ENCODE measurements around the gene ANKS3.

Gene ANKS3

GRCh38 chr16:4690946-4691665 lies 43.0 kb downstream of the ANKS3 start:
- Histone ChIP-seq H3K4me2 (ENCODE audit: low read length) (no peak overlapping the region), H3K4me1 (no peaks in the 10 kb centered on the region), H3K9me3 (ENCODE audit: control insufficient read depth, low read length) (no peaks in the 10 kb centered on the region), H3K36me3 (ENCODE audit: control insufficient read depth, insufficient read depth, low read length) (no peaks in the 10 kb centered on the region), H3K27me3 (ENCODE audit: control insufficient read depth, insufficient read depth, low read length) (no peaks in the 10 kb centered on the region), H2AFZ (no peak overlapping the region), H3K79me2 (no peaks in the 10 kb centered on the region), H3K9ac (no peak overlapping the region), H3K4me3 (ENCODE audit: low read depth, low read length) (no peak overlapping the region), H3K27ac (no peak overlapping the region)
- TF ChIP-seq, protein P1, sequence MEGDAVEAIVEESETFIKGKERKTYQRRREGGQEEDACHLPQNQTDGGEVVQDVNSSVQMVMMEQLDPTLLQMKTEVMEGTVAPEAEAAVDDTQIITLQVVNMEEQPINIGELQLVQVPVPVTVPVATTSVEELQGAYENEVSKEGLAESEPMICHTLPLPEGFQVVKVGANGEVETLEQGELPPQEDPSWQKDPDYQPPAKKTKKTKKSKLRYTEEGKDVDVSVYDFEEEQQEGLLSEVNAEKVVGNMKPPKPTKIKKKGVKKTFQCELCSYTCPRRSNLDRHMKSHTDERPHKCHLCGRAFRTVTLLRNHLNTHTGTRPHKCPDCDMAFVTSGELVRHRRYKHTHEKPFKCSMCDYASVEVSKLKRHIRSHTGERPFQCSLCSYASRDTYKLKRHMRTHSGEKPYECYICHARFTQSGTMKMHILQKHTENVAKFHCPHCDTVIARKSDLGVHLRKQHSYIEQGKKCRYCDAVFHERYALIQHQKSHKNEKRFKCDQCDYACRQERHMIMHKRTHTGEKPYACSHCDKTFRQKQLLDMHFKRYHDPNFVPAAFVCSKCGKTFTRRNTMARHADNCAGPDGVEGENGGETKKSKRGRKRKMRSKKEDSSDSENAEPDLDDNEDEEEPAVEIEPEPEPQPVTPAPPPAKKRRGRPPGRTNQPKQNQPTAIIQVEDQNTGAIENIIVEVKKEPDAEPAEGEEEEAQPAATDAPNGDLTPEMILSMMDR (IDR thresholded peaks at IDR 0.05) = no peak

- Histone ChIP-seq H3K9ac (no peak overlapping the region), H3K27me3 (ENCODE audit: control insufficient read depth, insufficient read depth, low read length) (no peaks in the 10 kb centered on the region), H3K27ac (no peak overlapping the region), H3K9me3 (ENCODE audit: control insufficient read depth, low read length) (no peaks in the 10 kb centered on the region), H3K36me3 (ENCODE audit: control insufficient read depth, insufficient read depth, low read length) (no peaks in the 10 kb centered on the region), H3K4me2 (ENCODE audit: low read length) (no peak overlapping the region), H3K79me2 (no peaks in the 10 kb centered on the region), H3K4me3 (ENCODE audit: low read depth, low read length) (no peak overlapping the region), H3K4me1 (no peaks in the 10 kb centered on the region), H2AFZ (no peak overlapping the region)
- TF ChIP-seq, protein P1 (IDR thresholded peaks at IDR 0.05) = no peak
Measured at GRCh38 chr16:4689864-4690704, 44.0 kb downstream of the ANKS3 start.

DNA sequence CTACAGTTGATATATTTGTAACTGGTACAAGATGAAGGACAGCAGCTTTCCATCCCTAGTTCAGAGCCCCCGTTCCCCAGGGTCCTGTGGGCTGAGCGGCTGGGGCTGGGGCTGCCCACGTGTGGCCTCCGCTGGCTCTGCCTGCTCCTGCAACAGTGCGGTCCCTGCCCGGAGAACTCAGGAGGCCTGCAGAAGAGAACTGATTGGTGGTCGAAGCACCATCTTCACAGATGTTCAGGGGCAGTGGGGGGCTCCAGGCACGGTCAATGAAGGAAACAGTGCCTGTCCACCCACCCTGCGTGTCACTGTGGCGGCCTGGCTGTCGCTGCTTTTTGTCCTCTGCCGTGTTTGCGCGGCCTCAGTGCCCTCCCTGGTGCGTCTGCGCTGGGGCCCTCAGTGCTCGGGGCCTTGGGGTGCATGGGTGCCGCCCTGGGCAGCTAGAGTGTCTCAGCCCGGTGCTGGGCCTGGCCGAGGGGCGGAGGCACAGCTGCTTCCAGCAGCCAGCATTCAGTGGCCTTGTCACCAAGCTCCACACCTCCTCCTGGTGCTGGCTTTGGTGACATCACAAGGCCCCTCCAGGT lies 44.9 kb downstream of the ANKS3 start:
- Histone ChIP-seq H3K27me3 (ENCODE audit: control insufficient read depth, insufficient read depth, low read length) (no peaks in the 10 kb centered on the region), H3K4me3 (ENCODE audit: low read depth, low read length) (no peak overlapping the region), H3K9ac (no peak overlapping the region), H3K36me3 (ENCODE audit: control insufficient read depth, insufficient read depth, low read length) (no peaks in the 10 kb centered on the region), H3K27ac (no peak overlapping the region), H3K9me3 (ENCODE audit: control insufficient read depth, low read length) (no peaks in the 10 kb centered on the region), H3K4me1 (no peaks in the 10 kb centered on the region), H2AFZ (no peak overlapping the region), H3K79me2 (peaks cover 4% of the 10 kb centered on the region), H3K4me2 (ENCODE audit: low read length) (no peak overlapping the region)
- TF ChIP-seq, protein P1 (IDR thresholded peaks at IDR 0.05) = no peak

DNA sequence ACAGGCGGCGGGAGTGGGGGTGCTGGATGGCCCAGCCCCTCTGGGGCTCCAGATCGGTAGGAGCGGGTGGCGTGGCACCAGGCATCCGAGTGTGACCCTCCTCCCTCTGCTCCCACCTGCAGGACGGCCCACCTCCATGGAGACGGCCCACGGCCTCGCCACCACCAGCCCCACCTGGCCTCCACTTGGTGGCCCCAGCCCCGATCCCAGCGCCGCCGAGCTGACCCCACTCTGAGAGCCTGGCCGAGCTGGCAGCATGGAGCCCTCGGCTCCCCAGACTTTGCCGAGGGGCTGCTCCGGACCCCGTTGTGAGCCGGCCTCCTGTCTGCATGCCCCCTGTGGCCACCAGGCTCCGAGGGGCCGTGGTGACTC lies 45.4 kb downstream of the ANKS3 start:
- Histone ChIP-seq H3K27me3 (ENCODE audit: control insufficient read depth, insufficient read depth, low read length) (no peaks in the 10 kb centered on the region), H3K4me2 (ENCODE audit: low read length) (no peak overlapping the region), H3K4me1 (peaks cover 5% of the 10 kb centered on the region), H3K4me3 (ENCODE audit: low read depth, low read length) (no peak overlapping the region), H3K9me3 (ENCODE audit: control insufficient read depth, low read length) (no peaks in the 10 kb centered on the region), H3K9ac (no peak overlapping the region), H2AFZ (no peak overlapping the region), H3K36me3 (ENCODE audit: control insufficient read depth, insufficient read depth, low read length) (no peaks in the 10 kb centered on the region), H3K27ac (no peak overlapping the region), H3K79me2 (peaks cover 4% of the 10 kb centered on the region)
- TF ChIP-seq, protein P1 (IDR thresholded peaks at IDR 0.05) = no peak

Data from parathyroid adenoma (tissue), 2 donors.